ENCODE results near the gene ARHGAP28.
"Not testable (repeated sequence)": the region's sequence is repeated elsewhere in the genome, so short reads cannot be mapped to it uniquely, and the experiment has no call there.

Gene ARHGAP28

DNA sequence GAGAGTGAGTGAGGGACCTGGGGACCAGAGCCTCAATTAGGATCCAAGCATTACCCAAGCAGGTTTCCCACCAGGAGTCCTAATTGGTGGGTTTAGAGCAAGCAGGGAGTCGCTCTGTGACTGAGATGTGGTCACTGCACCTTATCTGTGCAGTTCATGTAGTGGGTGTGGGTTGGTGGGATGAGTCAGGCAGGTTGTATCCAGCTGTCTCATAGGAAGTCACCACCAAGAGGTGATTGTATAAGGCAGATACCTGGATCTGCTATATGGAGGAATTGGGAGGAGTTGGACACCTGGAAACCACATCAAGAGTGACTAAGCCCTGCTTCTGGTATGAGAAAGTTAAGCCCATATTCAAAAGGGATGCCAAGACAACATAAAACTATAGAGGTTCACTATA is 106.8 kb downstream of the ARHGAP28 start:
- no peak for DNase-seq
- in situ Hi-C loops (cut with HindIII; ENCODE audit: low pct_ligation_motif_present, low sequenced_read_pairs): no loop called here
- Histone ChIP-seq H3K27ac (no peak overlapping the region), H3K36me3 (replicated peaks) (no peaks in the 10 kb centered on the region), H3K27me3 (replicated peaks) (no peaks in the 10 kb centered on the region), H3K4me3 (ENCODE audit: low read depth, low read length) (no peak overlapping the region)
- TF ChIP-seq, protein P1, sequence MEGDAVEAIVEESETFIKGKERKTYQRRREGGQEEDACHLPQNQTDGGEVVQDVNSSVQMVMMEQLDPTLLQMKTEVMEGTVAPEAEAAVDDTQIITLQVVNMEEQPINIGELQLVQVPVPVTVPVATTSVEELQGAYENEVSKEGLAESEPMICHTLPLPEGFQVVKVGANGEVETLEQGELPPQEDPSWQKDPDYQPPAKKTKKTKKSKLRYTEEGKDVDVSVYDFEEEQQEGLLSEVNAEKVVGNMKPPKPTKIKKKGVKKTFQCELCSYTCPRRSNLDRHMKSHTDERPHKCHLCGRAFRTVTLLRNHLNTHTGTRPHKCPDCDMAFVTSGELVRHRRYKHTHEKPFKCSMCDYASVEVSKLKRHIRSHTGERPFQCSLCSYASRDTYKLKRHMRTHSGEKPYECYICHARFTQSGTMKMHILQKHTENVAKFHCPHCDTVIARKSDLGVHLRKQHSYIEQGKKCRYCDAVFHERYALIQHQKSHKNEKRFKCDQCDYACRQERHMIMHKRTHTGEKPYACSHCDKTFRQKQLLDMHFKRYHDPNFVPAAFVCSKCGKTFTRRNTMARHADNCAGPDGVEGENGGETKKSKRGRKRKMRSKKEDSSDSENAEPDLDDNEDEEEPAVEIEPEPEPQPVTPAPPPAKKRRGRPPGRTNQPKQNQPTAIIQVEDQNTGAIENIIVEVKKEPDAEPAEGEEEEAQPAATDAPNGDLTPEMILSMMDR (IDR thresholded peaks at IDR 0.05; ENCODE audit: low read depth, low read length, missing control alignments): no peak

DNA sequence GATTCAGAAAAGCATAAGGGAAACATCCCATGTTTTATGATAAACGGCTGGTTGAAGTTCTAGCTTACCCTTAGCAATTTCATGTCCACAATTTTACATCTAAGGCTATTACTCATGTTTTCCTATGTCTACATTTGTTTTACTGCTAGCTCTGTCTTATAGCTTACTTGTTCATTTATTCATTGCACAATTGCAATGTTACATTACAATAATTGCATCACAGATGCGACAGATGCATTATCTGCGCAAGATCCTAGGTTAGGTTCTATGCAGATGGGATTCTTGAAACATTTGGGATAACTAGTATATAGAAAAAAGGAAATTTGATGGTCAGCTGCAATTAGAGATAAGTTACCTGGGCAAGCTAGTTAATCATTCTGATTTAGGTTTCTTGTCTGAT is 108.4 kb downstream of the ARHGAP28 start:
- no peaks in the 10 kb centered on the region for H3K36me3 ChIP-seq (replicated peaks)
- no peak for DNase-seq
- no peak overlapping the region for H3K4me3 ChIP-seq (ENCODE audit: low read depth, low read length)
- no peak overlapping the region for H3K27ac ChIP-seq
- TF ChIP-seq, protein P1 (IDR thresholded peaks at IDR 0.05; ENCODE audit: low read depth, low read length, missing control alignments): no peak
- H3K27me3 ChIP-seq (replicated peaks): no peaks in the 10 kb centered on the region
- in situ Hi-C loops (cut with HindIII; ENCODE audit: low pct_ligation_motif_present, low sequenced_read_pairs): no loop called here

GRCh38 chr18:6842081-6842480 is 112.6 kb downstream of the ARHGAP28 start:
- no peak for DNase-seq
- Histone ChIP-seq H3K27ac (no peak overlapping the region), H3K4me3 (ENCODE audit: low read depth, low read length) (no peak overlapping the region), H3K36me3 (replicated peaks) (no peaks in the 10 kb centered on the region), H3K27me3 (replicated peaks) (no peaks in the 10 kb centered on the region)
- TF ChIP-seq, protein P1 (IDR thresholded peaks at IDR 0.05; ENCODE audit: low read depth, low read length, missing control alignments): no peak
- in situ Hi-C loops (cut with HindIII; ENCODE audit: low pct_ligation_motif_present, low sequenced_read_pairs): no loop called here

- Histone ChIP-seq H3K27ac (no peak overlapping the region), H3K27me3 (replicated peaks) (no peaks in the 10 kb centered on the region), H3K36me3 (replicated peaks) (no peaks in the 10 kb centered on the region), H3K4me3 (ENCODE audit: low read depth, low read length) (no peak overlapping the region)
- no peak for DNase-seq
- TF ChIP-seq, protein P1 (IDR thresholded peaks at IDR 0.05; ENCODE audit: low read depth, low read length, missing control alignments): no peak
- in situ Hi-C loops (cut with HindIII; ENCODE audit: low pct_ligation_motif_present, low sequenced_read_pairs): no loop called here
Observed at GRCh38 chr18:6843308-6843707, 113.8 kb downstream of the ARHGAP28 start.

GRCh38 chr18:6845521-6845920 is 116.0 kb downstream of the ARHGAP28 start:
- H3K4me3 ChIP-seq (ENCODE audit: low read depth, low read length); H3K27ac ChIP-seq; H3K27me3 ChIP-seq (replicated peaks); H3K36me3 ChIP-seq (replicated peaks); DNase-seq; in situ Hi-C loops (cut with HindIII; ENCODE audit: low pct_ligation_motif_present, low sequenced_read_pairs): not testable (repeated sequence)

DNA sequence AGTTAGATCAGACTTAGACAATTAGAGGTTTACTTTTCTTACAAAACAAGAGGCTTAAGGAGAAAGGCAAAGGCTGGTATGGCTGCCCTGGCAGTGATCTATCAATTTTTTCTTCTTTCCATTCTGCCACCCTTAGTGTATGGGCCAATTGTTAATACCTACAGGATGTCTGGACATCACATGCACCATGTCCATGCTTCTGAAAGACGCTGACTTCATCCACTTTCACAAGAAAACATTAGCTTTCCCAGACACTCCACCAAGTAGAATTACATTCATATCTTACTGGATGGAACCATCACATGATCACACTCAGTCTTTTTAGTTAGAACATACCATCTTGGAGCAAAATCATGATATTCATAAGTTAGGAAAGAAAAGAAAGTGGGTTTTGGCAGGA is 120.9 kb downstream of the ARHGAP28 start:
- no peak for DNase-seq
- H3K4me3 ChIP-seq (ENCODE audit: low read depth, low read length): no peak overlapping the region
- no peaks in the 10 kb centered on the region for H3K27me3 ChIP-seq (replicated peaks)
- H3K27ac ChIP-seq: no peak overlapping the region
- in situ Hi-C loops (cut with HindIII; ENCODE audit: low pct_ligation_motif_present, low sequenced_read_pairs): no loop called here
- no peaks in the 10 kb centered on the region for H3K36me3 ChIP-seq (replicated peaks)
- TF ChIP-seq, protein P1 (IDR thresholded peaks at IDR 0.05; ENCODE audit: low read depth, low read length, missing control alignments): no peak
